Immature natural killer cell (primary cell): ENCODE measurements around the gene COMMD10. TPM values are rescaled to one million over a fixed set of nuclear protein-coding genes. Genes with fewer than 3 reads are reported as not detected.

Experiments
- DNase-seq, 3 donors: peaks; one replicate each; pipeline ENCODE4 v3.0.0; 2022; ENCODE audit warnings: mixed read lengths in 1 of 3
- H3K27ac Mint-ChIP-seq, 6 donors: one replicate each; pipeline ENCODE4 v1.8.0; 2020; ENCODE audit warnings: mixed read lengths in 6 of 6, mild to moderate bottlenecking in 5 of 6, inconsistent platforms in 4 of 6, moderate library complexity in 3 of 6
- H3K27me3 Mint-ChIP-seq, 3 donors: one replicate each; pipeline ENCODE4 v1.8.0; 2020 to 2021; ENCODE audit warnings: low read depth in 3 of 3, mild to moderate bottlenecking in 3 of 3, mixed read lengths in 3 of 3, moderate library complexity in 3 of 3, inconsistent platforms in 1 of 3
- H3K36me3 Mint-ChIP-seq, 3 donors: one replicate each; pipeline ENCODE4 v1.8.0; 2020; ENCODE audit warnings: mixed read lengths in 3 of 3, inconsistent platforms in 2 of 3, mild to moderate bottlenecking in 2 of 3
- H3K4me1 Mint-ChIP-seq, 2 donors: one replicate each; pipeline ENCODE4 v1.8.0; 2020; ENCODE audit warnings: inconsistent platforms in 2 of 2, mild to moderate bottlenecking in 2 of 2, mixed read lengths in 2 of 2, moderate library complexity in 1 of 2
- H3K4me3 Mint-ChIP-seq, 5 donors: one replicate each; pipeline ENCODE4 v1.8.0; 2020; ENCODE audit warnings: mild to moderate bottlenecking in 5 of 5, mixed read lengths in 5 of 5, inconsistent platforms in 3 of 5, moderate library complexity in 3 of 5
- H3K9me3 Mint-ChIP-seq, 6 donors: one replicate each; pipeline ENCODE4 v1.8.0; 2020; ENCODE audit warnings: mild to moderate bottlenecking in 6 of 6, mixed read lengths in 6 of 6, inconsistent platforms in 4 of 6, moderate library complexity in 3 of 6
- polyA plus RNA-seq, 3 donors: library from polyadenylated mRNA; unstranded; fragments of 300-500 nt; fragmentation: Illumina TruSeq; gene quantifications; one replicate each; pipeline ENCODE4 v1.2.3, GENCODE V29; 2021

Gene COMMD10
- polyA plus RNA-seq, 3 donors from 2014 or later, result 48.8 to 69.1 (median 51.4) TPM

DNA sequence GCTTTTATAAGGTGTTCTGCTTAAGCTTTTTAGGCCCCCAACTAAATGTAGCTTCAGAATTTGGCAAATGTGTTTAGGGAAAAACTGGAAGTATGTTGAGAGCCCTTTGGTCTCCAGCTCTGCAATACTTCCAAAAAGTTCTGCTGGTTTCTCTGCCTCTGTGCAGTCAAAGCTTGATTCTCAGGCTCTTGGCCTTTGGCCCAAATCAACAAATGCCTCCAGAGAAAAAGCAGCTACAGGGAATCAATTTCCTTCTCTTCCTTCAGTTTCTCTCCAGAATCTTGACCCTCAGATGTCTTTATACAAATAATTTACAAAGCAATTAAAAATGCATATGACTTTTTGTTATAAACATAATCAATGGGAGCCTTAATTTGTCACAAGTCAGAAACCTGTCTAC lies 235.7 kb downstream of the COMMD10 start:
- Mint-ChIP-seq H3K27me3 (no peaks in the 10 kb centered on the region), H3K27ac (no peak overlapping the region), H3K4me1 (no peaks in the 10 kb centered on the region), H3K4me3 (no peak overlapping the region), H3K9me3 (peaks cover 6 to 38% (median 14%) of the 10 kb centered on the region in 6 donors), H3K36me3 (peaks cover 71 to 84% (median 82%) of the 10 kb centered on the region in 3 donors)
- no peak for DNase-seq

DNA sequence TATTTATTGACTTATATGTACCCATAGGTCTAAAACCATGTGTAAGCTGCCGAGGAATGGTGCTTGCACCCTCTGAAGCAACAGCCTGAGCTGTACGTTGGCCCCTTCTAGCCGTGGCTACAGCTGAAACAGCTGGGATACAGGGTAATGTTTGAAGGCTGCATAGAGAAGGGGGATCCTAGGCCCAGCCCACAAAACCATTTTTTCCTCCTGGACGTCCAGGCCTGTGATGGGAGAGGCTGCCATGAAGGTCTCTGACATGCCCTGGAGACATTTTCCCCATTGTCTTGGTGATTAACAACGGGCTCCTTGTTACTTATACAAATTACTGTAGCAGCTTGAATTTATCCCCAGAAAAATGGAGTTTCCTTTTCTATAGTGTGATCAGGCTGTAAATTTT lies 244.7 kb downstream of the COMMD10 start:
- DNase-seq, result no peak
- Mint-ChIP-seq H3K4me3 (no peak overlapping the region), H3K36me3 (peaks cover 49 to 57% (median 53%) of the 10 kb centered on the region in 3 donors), H3K27ac (no peak overlapping the region), H3K4me1 (no peaks in the 10 kb centered on the region), H3K27me3 (peaks cover 2 to 5% (median 4%) of the 10 kb centered on the region in 3 donors), H3K9me3 (peaks cover 13 to 68% (median 33%) of the 10 kb centered on the region in 6 donors)

DNA sequence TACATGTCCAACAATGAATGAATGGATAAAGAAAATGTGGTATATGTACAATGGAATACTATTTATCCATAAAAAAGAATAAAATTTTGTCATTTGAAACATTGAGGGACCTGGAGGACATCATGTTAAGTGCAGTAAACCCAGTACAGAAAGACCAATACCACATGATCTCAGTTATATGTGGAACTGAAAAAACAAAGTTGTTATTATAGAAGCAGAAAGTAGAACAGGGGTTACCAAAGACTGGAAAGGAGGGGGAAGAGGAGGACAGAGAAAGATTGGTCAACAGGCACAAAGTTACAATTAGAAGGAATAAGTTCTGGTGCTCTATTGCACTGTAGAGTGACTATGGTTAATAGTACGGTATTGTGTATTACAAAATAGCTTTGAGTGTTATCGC lies 256.0 kb downstream of the COMMD10 start:
- no peak for DNase-seq
- Mint-ChIP-seq H3K4me1 (no peaks in the 10 kb centered on the region), H3K27ac (no peak overlapping the region), H3K36me3 (peaks cover 2 to 9% (median 9%) of the 10 kb centered on the region in 3 donors), H3K9me3 (peaks cover 21 to 50% (median 28%) of the 10 kb centered on the region in 6 donors), H3K4me3 (no peak overlapping the region), H3K27me3 (peaks cover 0 to 1% (median 0%) of the 10 kb centered on the region in 3 donors)

Other genes starting within 250 kb of the COMMD10 start
- 100 to 1,000 TPM in 2 of 3 donors, 10 to 100 TPM in 1; 91.5 to 140 (median 130) TPM for gene ATG12, start 243.5 kb upstream of the COMMD10 start, polyA plus RNA-seq
- 10 to 100 TPM; 63.7 to 96.1 (median 71.7) TPM for gene AP3S1, start 243.1 kb upstream of the COMMD10 start, polyA plus RNA-seq
- gene LVRN, start 122.5 kb upstream of the COMMD10 start, polyA plus RNA-seq, result not detected
- gene ARL14EPL, start 52.6 kb upstream of the COMMD10 start, polyA plus RNA-seq, result not detected